Measurements from ENCODE around the gene HSD17B14. TPM values are rescaled to one million over a fixed set of nuclear protein-coding genes. Genes with fewer than 3 reads are reported as not detected.
"Not testable (repeated sequence)": the region's sequence is repeated elsewhere in the genome, so short reads cannot be mapped to it uniquely, and the experiment has no call there.

Gene HSD17B14
- total RNA-seq, 2 experiments from 2014 or later = 0.27 to 0.77 TPM

DNA sequence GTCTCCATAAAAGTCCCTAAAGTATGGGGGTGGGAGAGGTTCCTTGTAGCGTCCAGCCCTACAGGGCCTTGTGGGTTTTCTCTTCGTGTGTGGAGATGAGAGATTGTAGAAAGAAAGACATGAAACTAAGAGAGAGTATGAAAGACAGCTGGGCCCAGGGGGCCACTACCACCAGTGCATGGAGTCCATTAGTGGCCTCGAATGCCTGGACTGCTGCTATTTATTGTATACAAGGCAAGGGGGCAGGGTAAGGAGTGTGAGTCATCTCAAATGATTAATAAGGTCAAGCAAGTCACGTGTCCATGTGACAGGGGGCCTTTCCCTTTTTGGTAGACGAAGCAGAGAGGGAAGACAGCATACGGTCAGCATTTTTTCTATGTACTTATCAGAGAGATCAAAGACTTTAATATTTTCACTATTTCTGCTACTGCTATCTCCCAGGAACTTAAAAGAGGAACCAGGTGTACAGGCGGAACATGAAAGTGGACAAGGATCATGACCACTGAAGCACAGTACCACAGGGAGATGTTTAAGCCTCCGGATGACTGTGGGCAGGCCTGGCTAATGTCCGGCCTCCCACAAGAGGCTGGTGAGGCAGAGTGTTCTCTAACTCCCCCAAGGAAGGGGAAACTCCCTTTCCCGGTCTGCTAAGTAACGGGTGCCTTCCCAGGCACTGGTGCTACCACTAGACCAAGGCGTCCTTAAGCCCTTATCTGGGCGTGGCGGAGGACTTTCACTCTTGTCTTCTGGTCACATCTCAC is 55.5 kb downstream of the HSD17B14 start:
- Mint-ChIP-seq H3K9me3 (no peaks in the 10 kb centered on the region), H3K27me3 (peaks cover 2% of the 10 kb centered on the region), H3K27ac (no peak overlapping the region), H3K36me3 (ENCODE audit: low read depth) (no peaks in the 10 kb centered on the region), H3K4me1 (peaks cover 5% of the 10 kb centered on the region), H3K4me3 (no peak overlapping the region)
- DNase-seq = no peak
- CTCF ChIA-PET = interaction anchor here (0.6 kb wide), 2 partner anchors 44 to 116 kb away, joined by 3 to 4 read pairs; no protein-coding TSS in a partner anchor
- POLR2A ChIA-PET = no interaction called here

DNA sequence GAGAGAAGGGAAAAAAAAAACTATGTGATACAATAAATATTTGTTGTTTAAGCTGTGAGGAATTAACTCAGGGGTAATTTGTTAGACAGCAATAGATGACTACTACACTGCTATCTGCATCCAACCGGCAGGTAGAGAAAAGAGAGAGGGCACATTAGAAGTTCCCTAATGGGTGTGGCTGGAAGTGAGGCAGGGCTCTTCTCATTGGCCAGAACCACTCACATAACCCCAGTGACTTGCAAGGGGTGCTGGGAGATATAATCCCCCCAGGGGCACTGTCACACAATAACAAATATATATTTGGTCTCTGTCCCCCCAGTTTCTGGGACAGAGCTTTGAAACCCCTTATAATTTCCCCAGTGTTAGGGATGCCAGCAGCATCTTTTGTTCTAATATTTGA is 56.7 kb downstream of the HSD17B14 start:
- no peak for DNase-seq
- Mint-ChIP-seq H3K27me3 (peaks cover 2% of the 10 kb centered on the region), H3K4me1 (peaks cover 5% of the 10 kb centered on the region), H3K36me3 (ENCODE audit: low read depth) (no peaks in the 10 kb centered on the region), H3K9me3 (no peaks in the 10 kb centered on the region), H3K4me3 (no peak overlapping the region), H3K27ac (no peak overlapping the region)
- ChIA-PET POLR2A (no interaction called here), CTCF (interaction anchor here (1.9 kb wide), 1 partner anchor 16 kb away, joined by 10 read pairs; no protein-coding TSS in a partner anchor)

- Mint-ChIP-seq H3K27ac (no peak overlapping the region), H3K27me3 (peaks cover 2% of the 10 kb centered on the region), H3K36me3 (ENCODE audit: low read depth) (no peaks in the 10 kb centered on the region), H3K9me3 (no peaks in the 10 kb centered on the region), H3K4me1 (peaks cover 3% of the 10 kb centered on the region), H3K4me3 (no peak overlapping the region)
- no peak for DNase-seq
- ChIA-PET CTCF (interaction anchor here (0.7 to 1.9 kb wide), 3 partner anchors 11 to 66 kb away, joined by 3 to 10 read pairs (median 3); no protein-coding TSS in a partner anchor), POLR2A (no interaction called here)
Measured at GRCh38 chr19:48777720-48778119, 58.6 kb downstream of the HSD17B14 start.

DNA sequence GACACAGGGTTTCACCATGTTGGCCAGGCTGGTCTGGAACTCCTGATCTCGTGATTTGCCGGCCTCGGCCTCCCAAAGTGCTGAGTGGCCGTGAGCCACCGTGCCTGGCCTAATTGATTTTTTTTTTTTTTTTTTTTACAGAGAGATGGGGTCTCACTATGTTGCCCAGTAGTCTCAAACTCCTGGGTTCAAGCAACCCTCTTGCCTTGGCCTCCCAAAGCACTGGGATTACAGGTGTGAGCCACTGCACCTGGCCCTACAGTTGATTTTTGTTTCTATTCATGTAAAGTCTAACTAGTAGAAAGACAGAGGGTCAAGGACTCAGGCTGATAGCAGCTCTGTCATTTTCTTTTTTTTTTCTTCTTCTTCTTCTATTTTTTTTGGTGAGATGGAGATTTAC is 59.2 kb downstream of the HSD17B14 start:
- Mint-ChIP-seq H3K36me3 (ENCODE audit: low read depth) (no peaks in the 10 kb centered on the region), H3K9me3 (no peaks in the 10 kb centered on the region), H3K4me3 (no peak overlapping the region), H3K27me3 (peaks cover 2% of the 10 kb centered on the region), H3K4me1 (no peaks in the 10 kb centered on the region), H3K27ac (no peak overlapping the region)
- no peak for DNase-seq
- ChIA-PET POLR2A (no interaction called here), CTCF (interaction anchor here (0.6 to 0.8 kb wide), 3 partner anchors 66 to 216 kb away, joined by 3 to 6 read pairs (median 3); partner anchors contain the start of gene GYS1)

DNA sequence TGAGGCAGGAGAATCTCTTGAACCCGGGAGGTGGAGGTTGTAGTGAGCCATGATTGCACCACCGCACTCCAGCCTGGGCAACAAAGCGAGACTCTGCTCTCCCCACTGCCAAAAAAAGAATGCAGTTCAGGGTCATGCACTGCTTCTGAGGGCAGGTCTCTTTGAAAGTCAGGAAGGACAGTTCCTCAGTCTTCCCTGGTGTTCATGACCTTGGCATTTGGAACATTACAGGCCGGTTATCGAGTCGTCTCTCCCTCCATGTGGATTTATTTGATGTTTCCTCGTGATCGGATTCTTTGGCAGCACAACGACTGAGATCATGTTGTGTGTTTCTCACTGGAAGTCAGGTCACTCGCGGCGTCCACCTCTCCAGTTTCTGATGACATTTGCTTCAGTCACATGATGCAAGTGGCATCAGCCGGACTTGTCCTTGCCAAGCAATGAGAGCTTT is 63.8 kb downstream of the HSD17B14 start:
- H3K9me3 Mint-ChIP-seq = no peaks in the 10 kb centered on the region
- ChIA-PET CTCF (interaction anchor here (0.7 kb wide), 1 partner anchor 9 kb away, joined by 3 read pairs; no protein-coding TSS in a partner anchor), POLR2A (no interaction called here)
- DNase-seq = no peak
- H3K4me1 Mint-ChIP-seq = no peaks in the 10 kb centered on the region
- H3K36me3 Mint-ChIP-seq (ENCODE audit: low read depth) = no peaks in the 10 kb centered on the region
- H3K27me3 Mint-ChIP-seq = peaks cover 18% of the 10 kb centered on the region
- no peak overlapping the region for H3K27ac Mint-ChIP-seq
- H3K4me3 Mint-ChIP-seq = no peak overlapping the region

GRCh38 chr19:48770734-48771472 is 65.4 kb downstream of the HSD17B14 start:
- no peak overlapping the region for H3K4me3 Mint-ChIP-seq
- ChIA-PET CTCF (interaction anchor here (0.5 to 1.2 kb wide), 3 partner anchors 17 to 57 kb away, joined by 3 read pairs; no protein-coding TSS in a partner anchor), POLR2A (no interaction called here)
- DNase-seq = no peak
- H3K27me3 Mint-ChIP-seq = peaks cover 18% of the 10 kb centered on the region
- no peak overlapping the region for H3K27ac Mint-ChIP-seq
- no peaks in the 10 kb centered on the region for H3K36me3 Mint-ChIP-seq (ENCODE audit: low read depth)
- no peaks in the 10 kb centered on the region for H3K9me3 Mint-ChIP-seq
- no peaks in the 10 kb centered on the region for H3K4me1 Mint-ChIP-seq

- H3K9me3 Mint-ChIP-seq = no peaks in the 10 kb centered on the region
- H3K27ac Mint-ChIP-seq = no peak overlapping the region
- ChIA-PET POLR2A (no interaction called here), CTCF (interaction anchor here (0.5 to 1.2 kb wide), 3 partner anchors 18 to 58 kb away, joined by 3 read pairs; no protein-coding TSS in a partner anchor)
- H3K4me1 Mint-ChIP-seq = no peaks in the 10 kb centered on the region
- no peaks in the 10 kb centered on the region for H3K36me3 Mint-ChIP-seq (ENCODE audit: low read depth)
- DNase-seq = no peak
- H3K4me3 Mint-ChIP-seq = no peak overlapping the region
- H3K27me3 Mint-ChIP-seq = peaks cover 20% of the 10 kb centered on the region
Measured at GRCh38 chr19:48770266-48770665, 66.0 kb downstream of the HSD17B14 start.

DNA sequence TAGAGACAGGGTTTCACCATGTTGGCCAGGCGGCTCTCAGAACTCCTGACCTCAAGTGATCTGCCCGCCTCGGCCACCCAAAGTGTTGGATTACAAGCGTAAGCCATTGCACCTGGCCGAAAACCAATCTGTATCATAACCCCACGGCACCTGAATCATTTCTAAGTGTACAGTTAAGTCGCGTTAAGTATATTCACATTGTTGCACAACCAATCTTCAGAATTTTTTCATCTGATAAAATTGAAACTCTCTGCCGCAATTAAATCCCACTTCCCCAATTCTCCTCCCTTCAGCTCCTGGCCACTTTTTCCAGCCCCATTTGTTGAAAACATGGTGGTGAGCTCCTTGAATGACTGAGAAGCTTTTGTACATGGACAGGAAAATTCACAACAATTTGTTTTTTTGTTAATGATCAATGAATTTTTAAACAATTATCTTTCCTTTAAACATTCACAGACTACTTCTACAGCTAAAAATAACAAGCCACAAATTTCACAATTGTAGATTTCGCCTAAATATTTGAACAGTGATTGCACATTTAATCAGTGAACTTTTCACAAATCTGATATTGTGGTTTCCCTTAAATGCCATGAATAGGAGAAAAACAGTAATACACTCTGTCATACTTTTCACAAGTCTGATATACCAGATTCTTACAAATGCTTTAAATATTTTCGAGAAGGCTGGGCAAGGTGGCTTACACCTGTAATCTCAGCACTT is 67.1 kb downstream of the HSD17B14 start:
- ChIA-PET POLR2A (interaction anchor here (0.6 kb wide), 1 partner anchor 14 kb away, joined by 3 read pairs; the partner anchor contains the start of gene FGF21), CTCF (interaction anchor here (1.1 kb wide), 1 partner anchor 22 kb away, joined by 4 read pairs; the partner anchor contains the start of gene IZUMO1)
- DNase-seq = no peak
- no peaks in the 10 kb centered on the region for H3K9me3 Mint-ChIP-seq
- H3K4me1 Mint-ChIP-seq = no peaks in the 10 kb centered on the region
- peaks cover 20% of the 10 kb centered on the region for H3K27me3 Mint-ChIP-seq
- H3K4me3 Mint-ChIP-seq = no peak overlapping the region
- no peak overlapping the region for H3K27ac Mint-ChIP-seq
- no peaks in the 10 kb centered on the region for H3K36me3 Mint-ChIP-seq (ENCODE audit: low read depth)

DNA sequence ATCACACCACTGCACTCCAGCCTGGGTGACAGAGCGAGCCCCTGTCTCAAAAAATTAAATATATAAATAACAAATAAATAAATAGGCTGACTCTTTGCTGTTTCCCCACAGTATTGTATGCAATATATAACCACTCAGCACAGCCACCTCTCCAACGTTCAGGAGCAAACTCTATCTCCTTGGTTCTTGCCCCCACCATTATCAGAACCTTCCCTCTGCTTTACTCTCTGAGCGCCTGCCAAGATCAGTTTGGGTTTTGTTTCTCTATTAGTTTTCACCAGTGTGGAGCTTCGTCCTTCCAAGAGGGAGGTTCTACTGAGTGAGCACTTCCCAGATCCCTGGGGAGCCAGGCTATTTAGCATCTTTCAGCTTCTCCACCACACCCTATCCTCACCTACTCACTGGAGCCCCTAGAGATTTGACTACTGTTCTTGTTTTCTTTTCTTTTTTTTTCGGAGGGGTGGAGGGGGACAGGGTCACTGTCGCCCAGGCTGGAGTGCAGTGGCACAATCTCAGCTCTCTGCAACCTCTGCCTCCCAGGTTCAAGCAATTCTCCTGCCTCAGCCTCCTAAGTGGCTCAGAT is 68.0 kb downstream of the HSD17B14 start:
- H3K9me3 Mint-ChIP-seq; CTCF ChIA-PET; POLR2A ChIA-PET; H3K27ac Mint-ChIP-seq; H3K4me3 Mint-ChIP-seq; H3K4me1 Mint-ChIP-seq; DNase-seq; H3K36me3 Mint-ChIP-seq (ENCODE audit: low read depth): not testable (repeated sequence)
- peaks cover 20% of the 10 kb centered on the region for H3K27me3 Mint-ChIP-seq

DNA sequence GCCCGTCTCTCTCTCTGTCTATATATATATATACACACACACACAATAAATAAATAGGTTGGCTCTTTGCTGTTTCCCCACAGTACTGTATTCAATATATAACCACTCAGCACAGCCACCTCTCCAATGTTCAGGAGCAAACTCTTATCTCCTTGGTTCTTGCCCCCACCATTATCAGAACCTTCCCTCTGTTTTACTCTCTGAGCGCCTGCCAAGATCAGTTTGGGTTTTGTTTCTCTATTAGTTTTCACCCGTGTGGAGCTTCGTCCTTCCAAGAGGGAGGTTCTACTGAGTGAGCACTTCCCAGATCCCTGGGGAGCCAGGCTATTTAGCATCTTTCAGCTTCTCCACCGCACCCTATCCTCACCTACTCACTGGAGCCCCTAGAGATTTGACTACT is 70.5 kb downstream of the HSD17B14 start:
- CTCF ChIA-PET; POLR2A ChIA-PET; H3K9me3 Mint-ChIP-seq; H3K4me1 Mint-ChIP-seq; H3K36me3 Mint-ChIP-seq (ENCODE audit: low read depth); H3K27ac Mint-ChIP-seq; H3K4me3 Mint-ChIP-seq; DNase-seq: not testable (repeated sequence)
- peaks cover 21% of the 10 kb centered on the region for H3K27me3 Mint-ChIP-seq
